GM23248 (cell line): ENCODE results near the gene DOK6. TPM values are rescaled to one million over a fixed set of nuclear protein-coding genes. Genes with fewer than 3 reads are reported as not detected.

Experiments used
- DNase-seq: peaks from one replicate; pipeline ENCODE4 v3.0.0-alpha.2; 2015
- H2AFZ ChIP-seq: fragments of 200-600 bp; sonication (generic); 2 replicates; pipeline ENCODE4 v1.6.1; 2016; ENCODE audit warnings: antibody characterized with exemption
- H3F3A ChIP-seq: fragments of 200-600 bp; sonication (generic); 2 replicates; pipeline ENCODE4 v1.6.1; 2016; ENCODE audit warnings: mild to moderate bottlenecking, antibody characterized with exemption, mixed run types; ENCODE audit not compliant: insufficient read depth
- H3K27ac ChIP-seq: fragments of 200-600 bp; sonication (generic); 2 replicates; pipeline ENCODE4 v1.5.1; 2016; ENCODE audit warnings: mild to moderate bottlenecking
- H3K27me3 ChIP-seq: fragments of 200-600 bp; sonication (generic); replicated peaks from 2 replicates; pipeline ENCODE4 v1.6.1; 2016; ENCODE audit warnings: mild to moderate bottlenecking; ENCODE audit not compliant: insufficient read depth
- H3K36me3 ChIP-seq: fragments of 200-600 bp; sonication (generic); 2 replicates; pipeline ENCODE4 v1.6.1; 2016; ENCODE audit warnings: low read depth, mild to moderate bottlenecking
- H3K4me1 ChIP-seq: fragments of 200-600 bp; sonication (generic); 2 replicates; pipeline ENCODE4 v1.6.1; 2016; ENCODE audit warnings: mild to moderate bottlenecking; ENCODE audit not compliant: insufficient read depth
- H3K4me2 ChIP-seq: fragments of 200-600 bp; sonication (generic); one replicate; pipeline ENCODE4 v1.6.1; 2016; ENCODE audit warnings: mild to moderate bottlenecking; ENCODE audit not compliant: unreplicated experiment
- H3K4me3 ChIP-seq: fragments of 200-600 bp; sonication (generic); 2 replicates; pipeline ENCODE4 v1.5.1; 2016; ENCODE audit warnings: mild to moderate bottlenecking
- H3K79me2 ChIP-seq: fragments of 200-600 bp; sonication (generic); 2 replicates; pipeline ENCODE4 v1.6.1; 2016; ENCODE audit warnings: mild to moderate bottlenecking; ENCODE audit not compliant: insufficient read depth
- H3K9ac ChIP-seq: fragments of 200-600 bp; sonication (generic); 2 replicates; pipeline ENCODE4 v1.6.1; 2016; ENCODE audit warnings: mild to moderate bottlenecking
- H3K9me2 ChIP-seq: fragments of 200-600 bp; sonication (generic); 2 replicates; pipeline ENCODE4 v1.6.1; 2016; ENCODE audit warnings: mixed run types, mild to moderate bottlenecking, moderate library complexity; ENCODE audit not compliant: insufficient read depth
- H3K9me3 ChIP-seq: fragments of 200-600 bp; sonication (generic); one replicate; pipeline ENCODE4 v1.6.1; 2017; ENCODE audit warnings: low read depth
- H4K20me1 ChIP-seq: fragments of 200-600 bp; sonication (generic); 2 replicates; pipeline ENCODE4 v1.6.0; 2016; ENCODE audit not compliant: insufficient read depth
- EZH2 ChIP-seq: fragments of 200-600 bp; sonication (generic); IDR thresholded peaks from 2 replicates; pipeline ENCODE4 v1.6.1; 2018; ENCODE audit warnings: antibody characterized with exemption, mild to moderate bottlenecking; ENCODE audit not compliant: insufficient read depth, poor library complexity, severe bottlenecking
- EZH2phosphoT487 ChIP-seq: fragments of 200-600 bp; sonication (generic); IDR thresholded peaks from 2 replicates; pipeline ENCODE4 v1.6.1; 2018; ENCODE audit warnings: antibody characterized with exemption, moderate library complexity, mild to moderate bottlenecking, low read depth; ENCODE audit not compliant: insufficient read depth
- WGBS, 2 experiments: methylation state at CpG; one replicate each; pipeline ENCODE4 v1.1.6; 2015 to 2017; ENCODE audit warnings: low lambda C conversion rate in 2 of 2, low coverage in 1 of 2; ENCODE audit errors: missing lambda C conversion rate in 2 of 2; 5-methylcytosine and 5-hydroxymethylcytosine counted together
- in situ Hi-C: fragments of 300-500 bp; cut with MboI; formaldehyde crosslinking; loops from 2 replicates; pipeline ENCODE4 v1.15.0; 2020
- polyA plus RNA-seq: library from polyadenylated mRNA; unstranded; fragments of >200 nt; fragmentation: Nextera tagmentation; extraction: Ambion mirVana; gene quantifications from 2 replicates; pipeline ENCODE4 v1.2.1, GENCODE V29; 2016
- total RNA-seq: library from RNA; depleted of rRNA; stranded (reverse); fragments of >200 nt; shearing (Covaris generic); gene quantifications from 2 replicates; pipeline ENCODE4 v1.2.3, GENCODE V29; 2014

The DOK6 gene
- total and polyA plus RNA-seq, 2 experiments from 2014 or later: 1.1 to 5.2 TPM

- TF ChIP-seq EZH2 (no peak), EZH2phosphoT487 (no peak)
- no peaks in the 10 kb centered on the region for H3K4me1 ChIP-seq
- in situ Hi-C loops: no loop called here
- H3F3A ChIP-seq: no peaks in the 10 kb centered on the region
- no peak overlapping the region for H3K27ac ChIP-seq
- H3K4me2 ChIP-seq: no peak overlapping the region
- no peaks in the 10 kb centered on the region for H3K36me3 ChIP-seq
- H2AFZ ChIP-seq: no peak overlapping the region
- H3K27me3 ChIP-seq: no peaks in the 10 kb centered on the region
- H3K4me3 ChIP-seq: no peak overlapping the region
- no peaks in the 10 kb centered on the region for H3K9me2 ChIP-seq
- H4K20me1 ChIP-seq: no peaks in the 10 kb centered on the region
- no peak overlapping the region for H3K9ac ChIP-seq
- DNase-seq: no peak
- no peaks in the 10 kb centered on the region for H3K9me3 ChIP-seq
- no peaks in the 10 kb centered on the region for H3K79me2 ChIP-seq
- WGBS, 2 experiments: 48 to 53% methylated on average over 5 of the region's 5 CpGs
Measured at GRCh38 chr18:69597561-69597960, 196.9 kb downstream of the DOK6 start.

DNA sequence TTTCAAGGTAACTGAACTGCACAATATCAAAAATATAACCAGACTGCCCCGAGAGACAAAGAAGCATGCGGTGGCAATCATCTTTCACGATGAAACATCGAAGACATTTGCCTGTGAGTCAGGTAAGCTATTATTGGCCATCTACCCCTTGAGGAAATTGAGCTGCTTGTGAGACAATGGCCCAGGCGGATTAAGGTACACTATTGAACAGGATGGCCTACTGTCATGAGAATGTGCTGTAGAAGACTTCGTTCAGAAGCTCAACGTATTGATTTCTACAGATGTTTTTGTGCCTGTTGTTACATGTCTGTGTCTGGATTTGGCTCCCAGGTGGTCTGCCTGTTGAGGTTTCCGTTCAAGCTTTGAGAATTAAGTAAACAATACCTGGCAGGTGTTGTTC, 198.7 kb downstream of the DOK6 start:
- Histone ChIP-seq H3K36me3 (no peaks in the 10 kb centered on the region), H3K9ac (no peak overlapping the region), H3K4me1 (no peaks in the 10 kb centered on the region), H3K9me2 (no peaks in the 10 kb centered on the region), H3K79me2 (no peaks in the 10 kb centered on the region), H3K27ac (no peak overlapping the region), H3K27me3 (no peaks in the 10 kb centered on the region), H2AFZ (no peak overlapping the region), H3K4me3 (no peak overlapping the region), H3F3A (no peaks in the 10 kb centered on the region), H4K20me1 (no peaks in the 10 kb centered on the region), H3K9me3 (no peaks in the 10 kb centered on the region), H3K4me2 (no peak overlapping the region)
- no peak for TF ChIP-seq EZH2
- TF ChIP-seq EZH2phosphoT487: no peak
- DNase-seq: no peak
- in situ Hi-C loops: no loop called here
- 92 to 93% methylated on average over 8 of the region's 8 CpGs for WGBS, 2 experiments

DNA sequence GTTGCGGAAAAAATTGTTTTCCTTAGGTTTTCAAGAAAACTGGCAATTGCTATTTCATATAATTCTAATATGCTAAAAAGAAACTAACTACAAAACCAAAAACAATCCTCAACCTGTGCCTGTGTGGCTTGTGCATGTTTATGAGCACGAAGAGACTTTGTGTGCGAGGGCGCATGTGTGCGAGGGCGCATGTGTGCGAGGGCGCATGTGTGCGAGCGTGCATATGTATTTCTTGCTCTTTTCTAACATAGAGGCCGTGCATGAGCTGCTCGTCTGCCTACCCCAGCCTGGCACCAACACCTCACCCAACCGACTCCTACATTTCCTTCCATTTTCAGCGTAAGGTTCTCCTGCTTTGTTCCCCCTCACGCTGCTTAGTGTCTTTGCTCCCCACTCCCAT, 211.6 kb downstream of the DOK6 start:
- Histone ChIP-seq H3K9me2 (no peaks in the 10 kb centered on the region), H3K9ac (no peak overlapping the region)
- in situ Hi-C loops: no loop called here

DNA sequence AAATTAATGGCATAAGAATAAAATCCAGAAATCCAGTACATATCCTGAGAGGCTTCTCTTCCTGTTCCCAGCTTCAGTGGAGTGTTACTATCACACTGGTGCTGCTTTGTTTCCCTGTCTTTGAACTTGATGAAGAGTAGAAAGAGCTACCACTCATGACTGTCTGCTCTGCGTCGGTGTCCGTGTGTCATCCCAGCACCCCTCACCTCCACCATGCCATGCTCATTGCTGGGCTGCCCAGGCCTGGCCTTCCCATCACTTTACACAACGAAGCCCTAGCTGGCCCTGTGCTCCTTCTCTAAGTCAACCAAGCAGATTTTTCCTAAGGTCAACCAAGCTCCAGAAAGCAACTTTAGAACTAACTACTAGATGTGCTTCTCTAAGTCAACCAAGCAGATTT, 215.4 kb downstream of the DOK6 start:
- DNase-seq: no peak
- H3F3A ChIP-seq: no peaks in the 10 kb centered on the region
- no peaks in the 10 kb centered on the region for H3K79me2 ChIP-seq
- in situ Hi-C loops: no loop called here
- no peak overlapping the region for H3K9ac ChIP-seq
- H2AFZ ChIP-seq: no peak overlapping the region
- no peak overlapping the region for H3K4me3 ChIP-seq
- no peaks in the 10 kb centered on the region for H3K27me3 ChIP-seq
- H4K20me1 ChIP-seq: no peaks in the 10 kb centered on the region
- H3K9me2 ChIP-seq: no peaks in the 10 kb centered on the region
- TF ChIP-seq EZH2phosphoT487: no peak
- no peak overlapping the region for H3K27ac ChIP-seq
- H3K9me3 ChIP-seq: no peaks in the 10 kb centered on the region
- no peaks in the 10 kb centered on the region for H3K4me1 ChIP-seq
- 73 to 79% methylated on average over 4 of the region's 4 CpGs for WGBS, 2 experiments
- no peaks in the 10 kb centered on the region for H3K36me3 ChIP-seq
- no peak overlapping the region for H3K4me2 ChIP-seq

More for the DNA sequence above, 211.6 kb downstream of the DOK6 start:
- Histone ChIP-seq H3K4me1 (no peaks in the 10 kb centered on the region), H3K4me2 (no peak overlapping the region), H3F3A (no peaks in the 10 kb centered on the region), H3K4me3 (no peak overlapping the region), H4K20me1 (no peaks in the 10 kb centered on the region), H3K27me3 (no peaks in the 10 kb centered on the region), H2AFZ (no peak overlapping the region), H3K27ac (no peak overlapping the region), H3K36me3 (no peaks in the 10 kb centered on the region), H3K9me3 (no peaks in the 10 kb centered on the region), H3K79me2 (no peaks in the 10 kb centered on the region)
- WGBS, 2 experiments: 88 to 91% methylated on average over 15 of the region's 15 CpGs
- TF ChIP-seq EZH2phosphoT487 (no peak), EZH2 (no peak)
- no peak for DNase-seq

DNA sequence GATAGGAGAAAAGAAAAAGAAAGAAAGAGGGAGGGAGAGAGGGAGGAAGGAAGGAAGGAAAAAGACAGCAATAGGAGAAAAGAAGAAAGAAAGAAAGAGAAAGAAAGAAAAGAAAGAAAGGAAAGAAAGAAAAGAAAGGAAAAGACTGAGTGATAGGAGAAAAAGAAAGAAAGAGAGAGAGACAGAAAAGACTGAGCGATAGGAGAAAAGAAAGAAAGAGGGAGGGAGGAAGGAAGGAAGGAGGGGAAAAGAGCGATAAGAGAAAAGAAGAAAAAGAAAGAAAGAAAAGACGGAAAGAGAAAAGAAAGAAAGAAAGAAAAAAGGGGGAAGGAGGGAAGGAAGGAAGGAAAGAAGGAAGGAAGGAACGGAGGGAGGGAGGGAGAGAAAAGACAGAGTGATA, 216.7 kb downstream of the DOK6 start:
- H3K4me3 ChIP-seq: no peak overlapping the region
- no peaks in the 10 kb centered on the region for H3K79me2 ChIP-seq
- in situ Hi-C loops: no loop called here
- 85 to 96% methylated on average over 4 of the region's 4 CpGs for WGBS, 2 experiments
- H2AFZ ChIP-seq: no peak overlapping the region
- TF ChIP-seq EZH2phosphoT487 (no peak), EZH2 (no peak)
- no peaks in the 10 kb centered on the region for H3K9me3 ChIP-seq
- H3F3A ChIP-seq: no peaks in the 10 kb centered on the region
- H3K27ac ChIP-seq: no peak overlapping the region
- H3K4me2 ChIP-seq: no peak overlapping the region
- H3K9ac ChIP-seq: no peak overlapping the region
- H4K20me1 ChIP-seq: no peaks in the 10 kb centered on the region
- no peaks in the 10 kb centered on the region for H3K9me2 ChIP-seq
- H3K4me1 ChIP-seq: no peaks in the 10 kb centered on the region
- H3K27me3 ChIP-seq: no peaks in the 10 kb centered on the region
- no peaks in the 10 kb centered on the region for H3K36me3 ChIP-seq
- no peak for DNase-seq
